MCF 10A (cell line): ENCODE measurements around the gene CASKIN1. TPM values are rescaled to one million over a fixed set of nuclear protein-coding genes. Genes with fewer than 3 reads are reported as not detected.

ENCODE experiments used
- BruUV-seq: library from RNA; stranded (reverse); fragments of 400-500 nt; replicated peaks from 2 replicates; lab custom pipeline; 2021; lab: Mats Ljungman, UMichigan
- CTCF ChIA-PET: fragments of 300-600 bp; sonication (Branson Sonifier 250); formaldehyde crosslinking; extraction: SDS; loops from one replicate; lab custom pipeline; 2021; ENCODE audit warnings: antibody characterized with exemption, inconsistent platforms; lab: Yijun Ruan, JAX
- POLR2A ChIA-PET: fragments of 300-600, 350-650 bp; sonication (Branson Sonifier 250); formaldehyde crosslinking; extraction: SDS; loops from one replicate; lab custom pipeline; 2020; ENCODE audit warnings: antibody characterized with exemption, inconsistent platforms; lab: Yijun Ruan, JAX
- DNase-seq: peaks from one replicate; pipeline ENCODE4 v3.0.0-alpha.2; 2018; ENCODE audit not compliant: unreplicated experiment
- H3K27ac Mint-ChIP-seq: one replicate; pipeline ENCODE4 v1.8.0; 2022; ENCODE audit warnings: mild to moderate bottlenecking, low read depth, mixed read lengths; ENCODE audit not compliant: unreplicated experiment
- H3K27me3 Mint-ChIP-seq: one replicate; pipeline ENCODE4 v1.8.0; 2022; ENCODE audit warnings: mixed read lengths; ENCODE audit not compliant: insufficient read depth, unreplicated experiment
- H3K36me3 Mint-ChIP-seq: one replicate; pipeline ENCODE4 v1.8.0; 2022; ENCODE audit warnings: mild to moderate bottlenecking, moderate library complexity, mixed read lengths; ENCODE audit not compliant: insufficient read depth, unreplicated experiment
- H3K4me1 Mint-ChIP-seq: one replicate; pipeline ENCODE4 v1.8.0; 2022; ENCODE audit warnings: mixed read lengths; ENCODE audit not compliant: insufficient read depth, unreplicated experiment
- H3K4me3 Mint-ChIP-seq: one replicate; pipeline ENCODE4 v1.8.0; 2022; ENCODE audit warnings: mild to moderate bottlenecking, moderate library complexity, mixed read lengths; ENCODE audit not compliant: unreplicated experiment
- H3K9me3 Mint-ChIP-seq: one replicate; pipeline ENCODE4 v1.8.0; 2022; ENCODE audit warnings: mixed read lengths; ENCODE audit not compliant: unreplicated experiment
- intact Hi-C: fragments of 100-400 bp; cut with micrococcal nuclease; formaldehyde crosslinking; loops from 2 replicates; pipeline ENCODE4 v1.14.1; 2022
- total RNA-seq: library from RNA; stranded (reverse); gene quantifications from 2 replicates; pipeline ENCODE4 v1.2.3, GENCODE V29; 2022
- TF ChIP-seq, protein P1 (sequence below): fragments of 200-600 bp; IDR thresholded peaks from one replicate; pipeline ENCODE4 v1.8.0; 2022; ENCODE audit warnings: antibody characterized with exemption, mild to moderate bottlenecking; ENCODE audit not compliant: unreplicated experiment

The CASKIN1 gene
- total RNA-seq, 1 experiment from 2014 or later, result 0.14 TPM

DNA sequence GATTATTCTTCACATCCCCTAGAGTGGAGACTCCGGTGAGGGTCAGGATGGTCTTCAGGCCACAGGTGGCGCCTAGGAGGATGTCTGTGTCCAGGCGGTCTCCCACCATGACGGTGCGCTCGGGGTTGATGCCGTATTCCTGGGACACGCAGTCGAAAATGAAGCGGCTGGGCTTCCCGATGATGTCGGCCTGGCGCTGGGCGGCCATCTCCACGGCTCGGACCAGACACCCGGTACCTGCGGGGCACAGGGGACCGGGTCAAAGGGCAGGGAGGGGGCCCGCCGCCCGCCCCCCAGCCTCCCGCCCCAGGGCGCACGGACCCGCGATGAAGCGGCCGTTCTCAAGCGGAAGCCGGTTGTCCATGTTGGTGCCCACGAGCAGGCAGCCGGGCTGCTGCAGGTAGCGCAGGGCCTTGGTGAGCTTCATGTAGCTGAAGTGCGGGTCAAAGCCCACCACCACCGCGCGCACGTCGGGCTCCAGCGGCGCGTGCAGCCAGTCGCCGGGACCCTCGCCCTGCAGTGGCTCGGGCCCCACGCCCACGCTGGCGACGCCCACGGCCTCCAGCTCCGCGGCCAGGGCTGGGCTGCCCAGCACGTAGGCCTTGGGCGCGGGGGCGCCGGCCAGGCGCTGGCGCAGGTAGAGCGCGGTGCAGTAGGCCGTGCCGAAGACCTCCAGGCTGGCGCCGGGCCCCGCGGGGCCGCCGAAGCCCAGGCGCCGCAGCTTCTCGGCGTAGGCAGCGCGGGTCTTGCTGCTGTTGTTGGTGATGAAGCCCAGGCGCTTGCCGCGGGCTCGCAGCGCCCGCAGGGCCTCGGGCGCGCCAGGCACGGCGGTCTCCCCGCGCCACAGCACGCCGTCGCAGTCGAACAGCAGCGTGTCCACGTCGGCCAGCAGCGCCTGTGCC, 17.7 kb upstream of the CASKIN1 start:
- H3K27me3 Mint-ChIP-seq, result no peaks in the 10 kb centered on the region
- no peak for DNase-seq
- peak overlapping the region; percentile 33 for H3K27ac Mint-ChIP-seq
- ChIA-PET POLR2A (interaction anchor here (0.6 to 3.3 kb wide), 19 partner anchors 8 to 863 kb away, joined by 3 to 40 read pairs (median 4); partner anchors contain the start of genes CASKIN1, E4F1, ECI1 and MLST8), CTCF (interaction anchor here (0.9 to 1.3 kb wide), 2 partner anchors 37 to 93 kb away, joined by 3 to 4 read pairs; partner anchors contain the start of gene ECI1)
- peak overlapping the region; percentile 77 for H3K4me3 Mint-ChIP-seq
- H3K36me3 Mint-ChIP-seq, result peaks cover 18% of the 10 kb centered on the region
- TF ChIP-seq, protein P1, sequence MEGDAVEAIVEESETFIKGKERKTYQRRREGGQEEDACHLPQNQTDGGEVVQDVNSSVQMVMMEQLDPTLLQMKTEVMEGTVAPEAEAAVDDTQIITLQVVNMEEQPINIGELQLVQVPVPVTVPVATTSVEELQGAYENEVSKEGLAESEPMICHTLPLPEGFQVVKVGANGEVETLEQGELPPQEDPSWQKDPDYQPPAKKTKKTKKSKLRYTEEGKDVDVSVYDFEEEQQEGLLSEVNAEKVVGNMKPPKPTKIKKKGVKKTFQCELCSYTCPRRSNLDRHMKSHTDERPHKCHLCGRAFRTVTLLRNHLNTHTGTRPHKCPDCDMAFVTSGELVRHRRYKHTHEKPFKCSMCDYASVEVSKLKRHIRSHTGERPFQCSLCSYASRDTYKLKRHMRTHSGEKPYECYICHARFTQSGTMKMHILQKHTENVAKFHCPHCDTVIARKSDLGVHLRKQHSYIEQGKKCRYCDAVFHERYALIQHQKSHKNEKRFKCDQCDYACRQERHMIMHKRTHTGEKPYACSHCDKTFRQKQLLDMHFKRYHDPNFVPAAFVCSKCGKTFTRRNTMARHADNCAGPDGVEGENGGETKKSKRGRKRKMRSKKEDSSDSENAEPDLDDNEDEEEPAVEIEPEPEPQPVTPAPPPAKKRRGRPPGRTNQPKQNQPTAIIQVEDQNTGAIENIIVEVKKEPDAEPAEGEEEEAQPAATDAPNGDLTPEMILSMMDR, result no peak
- BruUV-seq, result TSS peak; percentile 61
- intact Hi-C loops, result loop anchor here (5.0 kb wide), 1 partner anchor 62 kb away; no protein-coding TSS in a partner anchor
- peaks cover 18% of the 10 kb centered on the region for H3K4me1 Mint-ChIP-seq
- H3K9me3 Mint-ChIP-seq, result no peaks in the 10 kb centered on the region

DNA sequence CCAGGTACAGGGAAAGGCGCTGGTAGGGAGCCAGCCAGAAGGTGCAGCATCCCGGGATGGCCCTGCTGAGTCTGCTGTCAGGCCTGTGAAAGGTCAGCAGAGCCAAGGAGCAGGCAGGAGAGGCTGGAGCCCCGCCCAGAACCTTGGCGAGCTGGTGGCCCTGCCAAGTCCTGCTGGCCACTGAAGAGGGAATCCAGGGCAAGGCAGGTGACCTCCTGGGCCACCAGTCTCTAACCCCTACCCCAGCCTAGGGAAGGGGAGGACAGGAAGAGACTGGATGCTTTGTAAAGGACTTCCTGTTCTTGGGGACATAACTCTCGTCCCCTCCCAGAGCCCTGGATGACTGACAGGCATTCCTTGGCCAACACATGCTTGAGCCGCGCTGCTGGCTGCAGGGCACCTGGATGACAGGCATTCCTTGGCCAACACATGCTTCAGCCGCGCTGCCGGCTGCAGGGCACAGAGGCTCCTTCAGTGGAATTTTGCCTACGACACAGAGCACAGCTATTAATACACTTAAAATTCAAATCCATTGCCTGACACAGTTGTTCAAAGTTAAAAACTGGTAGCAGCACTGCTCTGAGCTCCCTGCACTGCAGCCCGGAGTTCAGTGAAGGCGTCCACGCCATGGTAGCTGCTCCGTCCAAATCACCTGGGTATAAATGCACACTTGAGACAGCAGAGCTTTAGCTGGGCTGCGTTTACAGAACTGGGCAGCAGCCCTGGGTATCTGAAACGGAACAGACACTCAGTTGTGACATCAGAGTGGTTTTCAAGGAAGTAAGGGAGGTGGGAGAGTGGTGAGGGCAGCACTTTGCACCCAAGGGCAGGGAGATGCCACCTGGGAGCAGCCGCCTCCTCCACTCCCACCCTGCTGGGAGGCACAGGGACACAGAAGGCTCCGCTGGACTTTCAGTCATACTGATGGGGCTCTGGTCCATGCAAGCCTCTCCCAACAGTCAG, 16.2 kb upstream of the CASKIN1 start:
- no TSS peak for BruUV-seq
- TF ChIP-seq, protein P1, result no peak
- Mint-ChIP-seq H3K27ac (peak overlapping the region; percentile 33), H3K27me3 (no peaks in the 10 kb centered on the region), H3K9me3 (no peaks in the 10 kb centered on the region), H3K4me1 (peaks cover 21% of the 10 kb centered on the region), H3K4me3 (peak overlapping the region; percentile 72), H3K36me3 (peaks cover 31% of the 10 kb centered on the region)
- intact Hi-C loops, result loop anchor here (5.0 kb wide), 1 partner anchor 60 kb away; no protein-coding TSS in a partner anchor
- ChIA-PET POLR2A (interaction anchor here (0.6 to 1.8 kb wide), 18 partner anchors 10 to 320 kb away, joined by 3 to 8 read pairs (median 3); partner anchors contain the start of genes ATP6V0C, E4F1, ECI1 and GFER), CTCF (interaction anchor here (0.9 kb wide), 1 partner anchor 39 kb away, joined by 3 read pairs; the partner anchor contains the start of gene ECI1)
- DNase-seq, result peak; percentile 64

DNA sequence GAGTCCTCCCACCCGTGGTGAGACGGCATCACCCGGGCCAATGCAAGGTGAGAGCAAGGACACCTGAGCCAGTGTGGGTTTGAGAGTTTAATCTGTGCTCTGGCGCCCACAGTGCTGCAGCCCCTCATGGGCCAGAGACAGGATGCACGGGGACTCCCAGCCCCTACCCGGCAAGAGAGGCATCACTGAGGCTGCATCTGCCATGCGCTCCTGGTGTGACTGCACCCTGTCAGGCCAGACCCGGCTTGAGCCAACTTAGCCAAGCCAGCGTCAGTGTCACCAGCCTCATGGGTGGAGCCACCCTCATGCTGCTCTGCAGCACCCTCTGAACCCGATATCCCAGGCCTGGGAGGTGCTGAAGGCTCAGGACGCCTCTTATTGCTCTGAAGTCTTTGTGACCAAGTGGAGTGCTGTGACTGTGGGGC, 15.5 kb upstream of the CASKIN1 start:
- no TSS peak for BruUV-seq
- POLR2A ChIA-PET, result interaction anchor here (0.7 to 1.8 kb wide), 15 partner anchors 11 to 321 kb away, joined by 3 to 8 read pairs (median 6); partner anchors contain the start of genes E4F1, ECI1, GFER and RPS2
- peak overlapping the region; percentile 33 for H3K27ac Mint-ChIP-seq

More for the DNA sequence above, 15.5 kb upstream of the CASKIN1 start:
- no peak for DNase-seq
- no peaks in the 10 kb centered on the region for H3K9me3 Mint-ChIP-seq
- H3K4me3 Mint-ChIP-seq, result peak overlapping the region; percentile 72
- TF ChIP-seq, protein P1, result no peak
- peaks cover 38% of the 10 kb centered on the region for H3K36me3 Mint-ChIP-seq
- CTCF ChIA-PET, result interaction anchor here (0.9 kb wide), 1 partner anchor 39 kb away, joined by 3 read pairs; the partner anchor contains the start of gene ECI1
- intact Hi-C loops, result loop anchor here (5.0 kb wide), 1 partner anchor 60 kb away; no protein-coding TSS in a partner anchor
- H3K27me3 Mint-ChIP-seq, result no peaks in the 10 kb centered on the region
- H3K4me1 Mint-ChIP-seq, result peaks cover 27% of the 10 kb centered on the region
